Measurements from ENCODE around the gene FSIP1.

GRCh38 chr15:39669241-39669640 lies 113.4 kb downstream of the FSIP1 start:
- no peak for TF ChIP-seq POLR2A (IDR thresholded peaks at IDR 0.05)
- TF ChIP-seq, protein P1, sequence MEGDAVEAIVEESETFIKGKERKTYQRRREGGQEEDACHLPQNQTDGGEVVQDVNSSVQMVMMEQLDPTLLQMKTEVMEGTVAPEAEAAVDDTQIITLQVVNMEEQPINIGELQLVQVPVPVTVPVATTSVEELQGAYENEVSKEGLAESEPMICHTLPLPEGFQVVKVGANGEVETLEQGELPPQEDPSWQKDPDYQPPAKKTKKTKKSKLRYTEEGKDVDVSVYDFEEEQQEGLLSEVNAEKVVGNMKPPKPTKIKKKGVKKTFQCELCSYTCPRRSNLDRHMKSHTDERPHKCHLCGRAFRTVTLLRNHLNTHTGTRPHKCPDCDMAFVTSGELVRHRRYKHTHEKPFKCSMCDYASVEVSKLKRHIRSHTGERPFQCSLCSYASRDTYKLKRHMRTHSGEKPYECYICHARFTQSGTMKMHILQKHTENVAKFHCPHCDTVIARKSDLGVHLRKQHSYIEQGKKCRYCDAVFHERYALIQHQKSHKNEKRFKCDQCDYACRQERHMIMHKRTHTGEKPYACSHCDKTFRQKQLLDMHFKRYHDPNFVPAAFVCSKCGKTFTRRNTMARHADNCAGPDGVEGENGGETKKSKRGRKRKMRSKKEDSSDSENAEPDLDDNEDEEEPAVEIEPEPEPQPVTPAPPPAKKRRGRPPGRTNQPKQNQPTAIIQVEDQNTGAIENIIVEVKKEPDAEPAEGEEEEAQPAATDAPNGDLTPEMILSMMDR (IDR thresholded peaks at IDR 0.05), result no peak

Measured in lower leg skin (tissue), 3 donors.